ENCODE results near the gene SIX5. TPM values are rescaled to one million over a fixed set of nuclear protein-coding genes. Genes with fewer than 3 reads are reported as not detected.

The SIX5 gene
- total and polyA plus RNA-seq, 2 experiments from 2014 or later = 40.4 to 78.8 TPM

- TF ChIP-seq CTCF (IDR thresholded peaks at IDR 0.05; ENCODE audit: low read depth, low read length) = no peak
- Histone ChIP-seq H3K27me3 (no peaks in the 10 kb centered on the region), H3K4me1 (ENCODE audit: low read depth) (peaks cover 48% of the 10 kb centered on the region), H3K36me3 (no peaks in the 10 kb centered on the region), H3K27ac (peak overlapping the region; percentile 98), H3K4me3 (no peak overlapping the region), H3K9me3 (ENCODE audit: low read depth) (no peaks in the 10 kb centered on the region)
- peak in 1 of 2 donors; percentile 87 for DNase-seq (ENCODE audit: low read depth in 1 of 2, low spot score in 1 of 2)
Observed at GRCh38 chr19:45764945-45765701, 3.9 kb downstream of the SIX5 start.

- H3K27me3 ChIP-seq = no peaks in the 10 kb centered on the region
- TF ChIP-seq CTCF (IDR thresholded peaks at IDR 0.05; ENCODE audit: low read depth, low read length) = no peak
- DNase-seq (ENCODE audit: low read depth in 1 of 2, low spot score in 1 of 2) = no peak
- no peaks in the 10 kb centered on the region for H3K9me3 ChIP-seq (ENCODE audit: low read depth)
- H3K4me3 ChIP-seq = no peak overlapping the region
- peak overlapping the region; percentile 98 for H3K27ac ChIP-seq
- H3K36me3 ChIP-seq = no peaks in the 10 kb centered on the region
- H3K4me1 ChIP-seq (ENCODE audit: low read depth) = peaks cover 48% of the 10 kb centered on the region
Observed at GRCh38 chr19:45764475-45764874, 4.6 kb downstream of the SIX5 start.

- Histone ChIP-seq H3K27ac (peak overlapping the region; percentile 98), H3K4me3 (no peak overlapping the region), H3K9me3 (ENCODE audit: low read depth) (no peaks in the 10 kb centered on the region), H3K27me3 (no peaks in the 10 kb centered on the region), H3K36me3 (no peaks in the 10 kb centered on the region), H3K4me1 (ENCODE audit: low read depth) (peaks cover 48% of the 10 kb centered on the region)
- no peak for TF ChIP-seq CTCF (IDR thresholded peaks at IDR 0.05; ENCODE audit: low read depth, low read length)
- DNase-seq (ENCODE audit: low read depth in 1 of 2, low spot score in 1 of 2) = peak in 1 of 2 donors; percentile 31
Observed at GRCh38 chr19:45763691-45764294, 5.3 kb downstream of the SIX5 start.

GRCh38 chr19:45762870-45763631, 6.0 kb downstream of the SIX5 start:
- DNase-seq (ENCODE audit: low read depth in 1 of 2, low spot score in 1 of 2) = no peak
- Histone ChIP-seq H3K4me1 (ENCODE audit: low read depth) (peaks cover 48% of the 10 kb centered on the region), H3K27ac (peak overlapping the region; percentile 98), H3K9me3 (ENCODE audit: low read depth) (no peaks in the 10 kb centered on the region), H3K36me3 (no peaks in the 10 kb centered on the region), H3K27me3 (no peaks in the 10 kb centered on the region), H3K4me3 (no peak overlapping the region)
- TF ChIP-seq CTCF (IDR thresholded peaks at IDR 0.05; ENCODE audit: low read depth, low read length) = no peak

- Histone ChIP-seq H3K36me3 (no peaks in the 10 kb centered on the region), H3K9me3 (ENCODE audit: low read depth) (no peaks in the 10 kb centered on the region), H3K4me3 (no peak overlapping the region), H3K27ac (no peak overlapping the region), H3K4me1 (ENCODE audit: low read depth) (peaks cover 45% of the 10 kb centered on the region), H3K27me3 (no peaks in the 10 kb centered on the region)
- no peak for TF ChIP-seq CTCF (IDR thresholded peaks at IDR 0.05; ENCODE audit: low read depth, low read length)
- peak in 1 of 2 donors; percentile 36 for DNase-seq (ENCODE audit: low read depth in 1 of 2, low spot score in 1 of 2)
Observed at GRCh38 chr19:45761714-45762113, 7.3 kb downstream of the SIX5 start.

Data from cardiac muscle cell (in vitro differentiated cells and primary cell).